K562 (cell line): ENCODE measurements around the gene ALDOC. TPM values are rescaled to one million over a fixed set of nuclear protein-coding genes. Genes with fewer than 3 reads are reported as not detected.

Experiments used
- CBX3 ChIP-seq, 2 experiments: IDR thresholded peaks; 1 replicate in 1 of 2; 2 replicates in 1 of 2; pipeline ENCODE4 v1.6.1; 2012; ENCODE audit warnings: inconsistent platforms in 2 of 2, low read length in 2 of 2, borderline replicate concordance in 1 of 2, control low read depth in 1 of 2
- NFYB ChIP-seq: IDR thresholded peaks from 2 replicates; pipeline ENCODE4 v1.6.1; 2011; ENCODE audit warnings: mild to moderate bottlenecking, moderate library complexity; ENCODE audit not compliant: insufficient read length; ENCODE audit errors: extremely low read depth
- NRF1 ChIP-seq, 2 experiments: fragments of 450-650 bp; IDR thresholded peaks in 1 of 2; conservative IDR thresholded peaks in 1 of 2; 2 replicates each; pipeline ENCODE4 v1.6.1; 2014; ENCODE audit warnings: mild to moderate bottlenecking in 2 of 2
- PKNOX1 ChIP-seq: fragments of 450-650 bp; IDR thresholded peaks from 2 replicates; pipeline ENCODE4 v1.6.1; 2016
- ZNF696 ChIP-seq: fragments of 250-450 bp; sonication (Bioruptor Pico); conservative IDR thresholded peaks from 2 replicates; pipeline ENCODE4 v1.4.0; 2020; ENCODE audit warnings: mild to moderate bottlenecking, moderate library complexity
- polyA plus RNA-seq, 8 experiments: library from polyadenylated mRNA; depleted of rRNA in 4 of 8; stranded (reverse) in 5 of 8; unstranded in 3 of 8; fragments of >200 nt; fragmentation: Nextera tagmentation in 2 of 8; fragmentation: Illumina TruSeq in 1 of 8; extraction: Ambion mirVana in 2 of 8; extraction: Trizol in 1 of 8; gene quantifications; 2 replicates each; pipeline versions ENCODE4 v1.2.1 to v1.2.3, GENCODE V29; 2011 to 2014; ENCODE audit warnings: inconsistent platforms in 1 of 8, missing spikeins in 1 of 8
- total RNA-seq, 7 experiments: library from RNA; depleted of rRNA in 6 of 7; stranded (reverse); fragments of >200 nt in 6 of 7; fragmentation: Illumina TruSeq in 2 of 7; extraction: Trizol in 2 of 7; gene quantifications; 2 replicates each; pipeline versions ENCODE4 v1.2.1 to v1.2.3, GENCODE V29; 2011 to 2021; ENCODE audit warnings: low replicate concordance in 1 of 7
- TF ChIP-seq, protein P1 (sequence below): fragments of 150-350 bp; IDR thresholded peaks from 2 replicates; pipeline ENCODE4 v1.6.1; 2014; ENCODE audit warnings: low read depth, mild to moderate bottlenecking, low read length, borderline replicate concordance
- TF ChIP-seq, protein P2 (sequence below): fragments of 250-450 bp; sonication (Bioruptor Pico); IDR thresholded peaks from 2 replicates; pipeline ENCODE4 v1.9.0; 2021; ENCODE audit warnings: mild to moderate bottlenecking, inconsistent platforms

Gene ALDOC
- total and polyA plus RNA-seq, 9 of the 15 experiments (the other 6 are each of a cell fraction or from before 2014, with no cell fraction given) = 43.2 to 263 (median 99.2) TPM

DNA sequence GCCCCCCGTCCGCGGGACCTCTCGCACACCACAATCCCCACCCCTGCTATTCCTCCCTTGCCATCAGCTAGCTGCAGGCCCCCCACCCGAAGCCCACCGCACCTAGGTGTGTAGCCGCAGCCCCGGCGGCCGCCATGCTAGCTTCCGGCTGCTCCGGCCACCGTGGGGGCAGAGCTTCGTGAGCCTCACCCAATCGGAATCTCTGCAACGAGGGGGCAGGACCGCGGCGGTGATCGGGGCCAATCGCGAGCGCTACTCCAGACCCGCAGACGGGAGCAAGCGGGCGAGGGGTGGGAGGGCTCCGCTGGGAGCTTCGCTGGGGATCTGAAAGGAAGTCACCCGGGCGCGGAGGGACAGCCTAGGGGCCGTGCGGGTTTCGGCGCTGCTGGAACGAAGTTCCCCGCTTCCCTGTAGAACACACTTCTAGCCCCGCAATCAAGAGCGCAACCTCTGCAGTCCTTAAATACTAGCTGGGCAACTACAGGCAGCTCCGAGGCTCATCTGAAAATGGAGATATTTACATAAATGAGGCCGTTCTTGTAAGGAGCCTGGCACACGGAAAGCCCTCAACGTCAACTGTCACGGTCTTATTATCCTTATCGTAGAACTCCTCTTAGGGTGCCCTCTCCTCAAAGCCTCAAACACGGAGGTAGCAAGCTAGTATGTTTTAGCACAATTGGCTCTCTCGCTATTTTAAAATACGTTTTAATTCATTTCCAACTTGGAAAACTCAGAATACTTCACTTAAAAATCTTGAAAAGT lies 5.2 kb downstream of the ALDOC start, which contains the start of gene PIGS (continued):
- TF ChIP-seq, protein P1, sequence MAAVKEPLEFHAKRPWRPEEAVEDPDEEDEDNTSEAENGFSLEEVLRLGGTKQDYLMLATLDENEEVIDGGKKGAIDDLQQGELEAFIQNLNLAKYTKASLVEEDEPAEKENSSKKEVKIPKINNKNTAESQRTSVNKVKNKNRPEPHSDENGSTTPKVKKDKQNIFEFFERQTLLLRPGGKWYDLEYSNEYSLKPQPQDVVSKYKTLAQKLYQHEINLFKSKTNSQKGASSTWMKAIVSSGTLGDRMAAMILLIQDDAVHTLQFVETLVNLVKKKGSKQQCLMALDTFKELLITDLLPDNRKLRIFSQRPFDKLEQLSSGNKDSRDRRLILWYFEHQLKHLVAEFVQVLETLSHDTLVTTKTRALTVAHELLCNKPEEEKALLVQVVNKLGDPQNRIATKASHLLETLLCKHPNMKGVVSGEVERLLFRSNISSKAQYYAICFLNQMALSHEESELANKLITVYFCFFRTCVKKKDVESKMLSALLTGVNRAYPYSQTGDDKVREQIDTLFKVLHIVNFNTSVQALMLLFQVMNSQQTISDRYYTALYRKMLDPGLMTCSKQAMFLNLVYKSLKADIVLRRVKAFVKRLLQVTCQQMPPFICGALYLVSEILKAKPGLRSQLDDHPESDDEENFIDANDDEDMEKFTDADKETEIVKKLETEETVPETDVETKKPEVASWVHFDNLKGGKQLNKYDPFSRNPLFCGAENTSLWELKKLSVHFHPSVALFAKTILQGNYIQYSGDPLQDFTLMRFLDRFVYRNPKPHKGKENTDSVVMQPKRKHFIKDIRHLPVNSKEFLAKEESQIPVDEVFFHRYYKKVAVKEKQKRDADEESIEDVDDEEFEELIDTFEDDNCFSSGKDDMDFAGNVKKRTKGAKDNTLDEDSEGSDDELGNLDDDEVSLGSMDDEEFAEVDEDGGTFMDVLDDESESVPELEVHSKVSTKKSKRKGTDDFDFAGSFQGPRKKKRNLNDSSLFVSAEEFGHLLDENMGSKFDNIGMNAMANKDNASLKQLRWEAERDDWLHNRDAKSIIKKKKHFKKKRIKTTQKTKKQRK = no peak
- TF ChIP-seq ZNF696 (CRISPR knock-in tag) (no peak), NRF1 (conservative IDR thresholded peaks at IDR 0.05 in 1 of 2, IDR thresholded peaks at IDR 0.05 in 1 of 2) (peak; percentile 69), CBX3 (IDR thresholded peaks at IDR 0.05; ENCODE audit: borderline replicate concordance in 1 of 2, low read length in 2 of 2) (no peak), NFYB (peak; percentile 57), PKNOX1 (peak; percentile 52)
- TF ChIP-seq, protein P2, sequence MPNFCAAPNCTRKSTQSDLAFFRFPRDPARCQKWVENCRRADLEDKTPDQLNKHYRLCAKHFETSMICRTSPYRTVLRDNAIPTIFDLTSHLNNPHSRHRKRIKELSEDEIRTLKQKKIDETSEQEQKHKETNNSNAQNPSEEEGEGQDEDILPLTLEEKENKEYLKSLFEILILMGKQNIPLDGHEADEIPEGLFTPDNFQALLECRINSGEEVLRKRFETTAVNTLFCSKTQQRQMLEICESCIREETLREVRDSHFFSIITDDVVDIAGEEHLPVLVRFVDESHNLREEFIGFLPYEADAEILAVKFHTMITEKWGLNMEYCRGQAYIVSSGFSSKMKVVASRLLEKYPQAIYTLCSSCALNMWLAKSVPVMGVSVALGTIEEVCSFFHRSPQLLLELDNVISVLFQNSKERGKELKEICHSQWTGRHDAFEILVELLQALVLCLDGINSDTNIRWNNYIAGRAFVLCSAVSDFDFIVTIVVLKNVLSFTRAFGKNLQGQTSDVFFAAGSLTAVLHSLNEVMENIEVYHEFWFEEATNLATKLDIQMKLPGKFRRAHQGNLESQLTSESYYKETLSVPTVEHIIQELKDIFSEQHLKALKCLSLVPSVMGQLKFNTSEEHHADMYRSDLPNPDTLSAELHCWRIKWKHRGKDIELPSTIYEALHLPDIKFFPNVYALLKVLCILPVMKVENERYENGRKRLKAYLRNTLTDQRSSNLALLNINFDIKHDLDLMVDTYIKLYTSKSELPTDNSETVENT = no peak
